Smooth muscle cell (in vitro differentiated cells): ENCODE results near the gene TTLL12. TPM values are rescaled to one million over a fixed set of nuclear protein-coding genes. Genes with fewer than 3 reads are reported as not detected.
"Not testable (repeated sequence)": the region's sequence is repeated elsewhere in the genome, so short reads cannot be mapped to it uniquely, and the experiment has no call there.

ENCODE experiments used
- DNase-seq: peaks from one replicate; lab custom pipeline; 2025; ENCODE audit not compliant: unreplicated experiment; lab: John Stamatoyannopoulos, UW
- H2AFZ ChIP-seq: fragments of 200-600 bp; sonication (generic); 2 replicates; pipeline ENCODE4 v1.6.0; 2016; ENCODE audit warnings: antibody characterized with exemption, low read depth, mild to moderate bottlenecking
- H3F3A ChIP-seq: fragments of 200-600 bp; sonication (generic); 2 replicates; pipeline ENCODE4 v1.6.0; 2017; ENCODE audit warnings: antibody characterized with exemption, low read depth
- H3K27ac ChIP-seq: fragments of 200-600 bp; sonication (generic); 2 replicates; pipeline ENCODE4 v1.5.1; 2016; ENCODE audit warnings: low read depth, mild to moderate bottlenecking
- H3K27me3 ChIP-seq: fragments of 200-600 bp; sonication (generic); 2 replicates; pipeline ENCODE4 v1.6.1; 2016; ENCODE audit warnings: low read depth, mild to moderate bottlenecking
- H3K36me3 ChIP-seq: fragments of 200-600 bp; sonication (generic); 2 replicates; pipeline ENCODE4 v1.5.1; 2016; ENCODE audit warnings: low read depth
- H3K4me1 ChIP-seq: fragments of 200-600 bp; sonication (generic); 2 replicates; pipeline ENCODE4 v1.5.1; 2016; ENCODE audit warnings: low read depth
- H3K4me2 ChIP-seq: fragments of 200-600 bp; sonication (generic); 2 replicates; pipeline ENCODE4 v1.6.0; 2016; ENCODE audit warnings: mild to moderate bottlenecking
- H3K4me3 ChIP-seq: fragments of 200-600 bp; sonication (generic); 2 replicates; pipeline ENCODE4 v1.5.1; 2016; ENCODE audit warnings: mild to moderate bottlenecking
- H3K79me2 ChIP-seq: fragments of 200-600 bp; sonication (generic); 2 replicates; pipeline ENCODE4 v1.6.0; 2016; ENCODE audit warnings: low read depth, mild to moderate bottlenecking
- H3K9ac ChIP-seq: fragments of 200-600 bp; sonication (generic); 2 replicates; pipeline ENCODE4 v1.6.0; 2016; ENCODE audit warnings: low read depth
- H3K9me3 ChIP-seq: fragments of 200-600 bp; sonication (generic); replicated peaks from 2 replicates; pipeline ENCODE4 v1.5.1; 2016; ENCODE audit warnings: low read depth
- H4K20me1 ChIP-seq: fragments of 200-600 bp; sonication (generic); 2 replicates; pipeline ENCODE4 v1.6.0; 2016; ENCODE audit warnings: low read depth
- WGBS: methylation state at CpG from one replicate; pipeline ENCODE4 v1.1.7; 2016; ENCODE audit warnings: low lambda C conversion rate; 5-methylcytosine and 5-hydroxymethylcytosine counted together
- polyA plus RNA-seq: library from polyadenylated mRNA; unstranded; fragments of >200 nt; fragmentation: Nextera tagmentation; extraction: Ambion mirVana; gene quantifications from 2 replicates; pipeline ENCODE4 v1.2.1, GENCODE V29; 2016
- total RNA-seq: library from RNA; depleted of rRNA; stranded (reverse); fragments of >200 nt; gene quantifications from 2 replicates; pipeline ENCODE4 v1.2.3, GENCODE V29; 2014
- TF ChIP-seq, protein P1 (sequence below): fragments of 200-600 bp; sonication (generic); IDR thresholded peaks from 2 replicates; pipeline ENCODE4 v1.5.1; 2017; ENCODE audit warnings: borderline replicate concordance, mild to moderate bottlenecking, antibody characterized with exemption; ENCODE audit not compliant: insufficient read depth, poor library complexity, severe bottlenecking

Gene TTLL12
- total and polyA plus RNA-seq, 2 experiments from 2014 or later = 23.5 to 31.6 TPM

DNA sequence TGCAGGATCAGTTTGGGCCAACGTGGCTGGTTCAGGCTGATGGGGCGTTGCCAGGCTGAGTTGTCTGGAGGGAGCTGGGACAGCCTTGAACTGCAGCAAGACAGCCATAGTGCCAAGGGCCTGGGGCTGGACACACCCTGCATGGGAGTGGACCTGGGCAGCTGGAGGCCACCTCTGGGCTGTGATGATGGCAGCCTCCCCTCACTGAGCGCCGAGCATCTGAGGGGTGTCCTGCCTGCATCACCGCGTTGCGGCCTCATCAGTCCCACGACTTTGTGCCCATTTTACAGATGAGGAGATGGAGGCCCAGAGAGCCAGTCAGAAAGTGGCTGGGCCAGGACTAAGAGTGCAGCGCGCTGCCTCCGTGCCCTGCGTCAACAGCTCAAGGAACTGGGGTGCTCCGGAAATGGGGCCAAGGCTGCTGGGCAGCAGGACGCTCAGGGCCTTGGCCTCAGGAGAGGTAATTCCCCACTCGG is 36.2 kb downstream of the TTLL12 start:
- Histone ChIP-seq H3K4me1 (peaks cover 13% of the 10 kb centered on the region), H3K36me3 (no peaks in the 10 kb centered on the region), H2AFZ (peak overlapping the region; percentile 87), H3K79me2 (peaks cover 20% of the 10 kb centered on the region), H3K4me3 (peak overlapping the region; percentile 74), H3K9me3 (no peaks in the 10 kb centered on the region), H3K27me3 (no peaks in the 10 kb centered on the region), H3K27ac (no peak overlapping the region), H4K20me1 (peaks cover 21% of the 10 kb centered on the region), H3F3A (no peaks in the 10 kb centered on the region), H3K9ac (no peak overlapping the region), H3K4me2 (peak overlapping the region; percentile 99)
- TF ChIP-seq, protein P1, sequence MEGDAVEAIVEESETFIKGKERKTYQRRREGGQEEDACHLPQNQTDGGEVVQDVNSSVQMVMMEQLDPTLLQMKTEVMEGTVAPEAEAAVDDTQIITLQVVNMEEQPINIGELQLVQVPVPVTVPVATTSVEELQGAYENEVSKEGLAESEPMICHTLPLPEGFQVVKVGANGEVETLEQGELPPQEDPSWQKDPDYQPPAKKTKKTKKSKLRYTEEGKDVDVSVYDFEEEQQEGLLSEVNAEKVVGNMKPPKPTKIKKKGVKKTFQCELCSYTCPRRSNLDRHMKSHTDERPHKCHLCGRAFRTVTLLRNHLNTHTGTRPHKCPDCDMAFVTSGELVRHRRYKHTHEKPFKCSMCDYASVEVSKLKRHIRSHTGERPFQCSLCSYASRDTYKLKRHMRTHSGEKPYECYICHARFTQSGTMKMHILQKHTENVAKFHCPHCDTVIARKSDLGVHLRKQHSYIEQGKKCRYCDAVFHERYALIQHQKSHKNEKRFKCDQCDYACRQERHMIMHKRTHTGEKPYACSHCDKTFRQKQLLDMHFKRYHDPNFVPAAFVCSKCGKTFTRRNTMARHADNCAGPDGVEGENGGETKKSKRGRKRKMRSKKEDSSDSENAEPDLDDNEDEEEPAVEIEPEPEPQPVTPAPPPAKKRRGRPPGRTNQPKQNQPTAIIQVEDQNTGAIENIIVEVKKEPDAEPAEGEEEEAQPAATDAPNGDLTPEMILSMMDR = no peak
- no peak for DNase-seq
- 90% methylated on average over 15 of the region's 15 CpGs for WGBS

DNA sequence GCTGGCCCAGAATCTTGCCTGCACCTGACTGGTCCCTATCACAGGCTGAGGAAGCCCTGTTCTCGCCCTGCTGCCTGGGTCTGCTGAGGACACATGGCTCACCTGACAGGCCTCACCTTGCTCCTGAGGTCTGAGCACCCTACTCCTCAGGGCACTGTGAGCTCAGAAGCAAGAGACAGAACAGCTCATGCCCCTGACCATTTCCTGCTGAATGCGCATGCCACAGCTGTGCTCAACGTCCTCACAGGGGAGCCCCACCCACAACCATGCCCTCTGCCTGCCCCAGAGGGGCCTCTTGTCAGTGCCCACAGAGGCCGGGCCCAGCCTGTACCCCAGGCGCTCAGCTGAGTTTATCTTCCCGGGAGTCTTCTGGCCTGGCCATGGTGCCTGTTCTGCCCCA is 38.4 kb downstream of the TTLL12 start:
- Histone ChIP-seq H3F3A (no peaks in the 10 kb centered on the region), H2AFZ (no peak overlapping the region), H3K27ac (no peak overlapping the region), H3K36me3 (no peaks in the 10 kb centered on the region), H3K4me3 (no peak overlapping the region), H3K4me1 (peaks cover 13% of the 10 kb centered on the region), H4K20me1 (no peaks in the 10 kb centered on the region), H3K27me3 (no peaks in the 10 kb centered on the region), H3K9ac (no peak overlapping the region), H3K79me2 (peaks cover 7% of the 10 kb centered on the region), H3K9me3 (no peaks in the 10 kb centered on the region), H3K4me2 (no peak overlapping the region)
- no peak for DNase-seq
- TF ChIP-seq, protein P1 = no peak
- 67% methylated on average over 6 of the region's 6 CpGs for WGBS

DNA sequence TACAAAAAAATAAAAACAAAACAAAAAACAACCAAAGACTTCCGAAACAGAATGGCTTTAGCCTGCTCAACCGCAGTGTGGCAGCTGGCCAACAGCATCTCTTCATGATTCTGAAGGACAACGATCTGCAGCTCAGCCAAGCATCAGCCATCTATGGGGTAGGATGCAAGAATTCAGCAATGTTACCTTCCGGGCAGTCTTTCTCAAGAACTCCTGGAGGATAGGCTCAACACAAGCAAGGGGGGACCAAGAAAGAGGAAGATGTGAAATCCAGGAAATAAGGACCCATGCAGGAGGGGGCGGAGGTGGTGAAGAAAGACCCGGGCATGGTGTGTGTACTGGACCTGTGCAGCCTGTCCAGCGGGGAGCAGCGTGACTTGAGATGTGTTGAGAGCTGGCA is 39.1 kb downstream of the TTLL12 start:
- Histone ChIP-seq H3K27ac (no peak overlapping the region), H3K9me3 (no peaks in the 10 kb centered on the region), H4K20me1 (no peaks in the 10 kb centered on the region), H3K9ac (no peak overlapping the region), H3K4me2 (no peak overlapping the region), H3K4me3 (no peak overlapping the region), H3K27me3 (no peaks in the 10 kb centered on the region), H3K79me2 (peaks cover 8% of the 10 kb centered on the region), H3K4me1 (peaks cover 13% of the 10 kb centered on the region), H2AFZ (no peak overlapping the region), H3K36me3 (no peaks in the 10 kb centered on the region), H3F3A (no peaks in the 10 kb centered on the region)
- no peak for DNase-seq
- TF ChIP-seq, protein P1 = no peak
- 92% methylated on average over 8 of the region's 8 CpGs for WGBS

DNA sequence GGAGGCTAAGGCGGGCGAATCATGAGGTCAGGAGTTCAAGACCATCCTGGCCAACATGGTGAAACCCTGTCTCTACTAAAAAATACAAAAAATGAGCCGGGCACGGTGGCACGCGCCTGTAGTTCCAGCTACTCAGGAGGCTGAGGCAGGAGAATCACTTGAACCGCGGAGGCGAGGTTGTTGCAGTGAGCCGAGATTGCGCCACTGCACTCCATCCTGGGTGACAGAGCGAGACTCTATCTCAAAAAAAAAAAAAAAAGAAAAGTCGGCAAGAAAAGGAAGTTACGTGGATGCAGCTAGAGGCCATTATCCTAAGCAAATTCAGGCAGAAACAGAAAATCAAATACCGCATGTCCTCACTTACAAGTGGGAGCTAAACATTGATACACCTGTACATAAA is 40.6 kb downstream of the TTLL12 start:
- H3K9me3 ChIP-seq, H2AFZ ChIP-seq, H3K9ac ChIP-seq, H3K4me1 ChIP-seq, H3K27ac ChIP-seq, H3F3A ChIP-seq, H4K20me1 ChIP-seq, DNase-seq, H3K4me3 ChIP-seq, H3K36me3 ChIP-seq, H3K4me2 ChIP-seq, H3K27me3 ChIP-seq: not testable (repeated sequence)
- WGBS = 91% methylated on average over 15 of the region's 15 CpGs
- peaks cover 14% of the 10 kb centered on the region for H3K79me2 ChIP-seq

DNA sequence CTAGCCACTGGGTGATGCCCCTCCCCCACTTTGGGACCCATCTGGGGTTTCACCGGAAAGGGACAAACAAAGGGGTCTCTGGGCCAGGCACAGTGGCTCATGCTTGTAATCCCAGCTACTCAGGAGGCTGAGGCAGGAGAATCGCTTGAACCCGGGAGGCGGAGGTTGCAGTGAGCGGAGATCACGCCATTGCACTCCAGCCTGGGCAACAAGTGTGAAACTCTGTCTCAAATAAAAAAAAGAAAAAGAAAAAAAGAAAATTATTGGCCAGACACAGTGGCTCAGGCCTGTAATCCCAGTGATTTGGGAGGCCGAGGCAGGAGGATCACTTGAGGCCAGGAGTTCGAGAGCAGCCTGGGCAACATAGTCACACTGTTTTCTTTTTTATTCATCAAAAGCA is 41.6 kb downstream of the TTLL12 start:
- not testable (repeated sequence) for H3K9me3 ChIP-seq, H4K20me1 ChIP-seq, H2AFZ ChIP-seq, DNase-seq, H3K27ac ChIP-seq, H3F3A ChIP-seq, H3K9ac ChIP-seq, H3K27me3 ChIP-seq, H3K36me3 ChIP-seq, H3K4me3 ChIP-seq, H3K4me2 ChIP-seq, H3K4me1 ChIP-seq
- WGBS = 95% methylated on average over 8 of the region's 8 CpGs
- H3K79me2 ChIP-seq = peaks cover 14% of the 10 kb centered on the region
